PFSK-1 (cell line): ENCODE data around the gene CACNG7.

Source experiments
- POLR2AphosphoS5 ChIP-seq: IDR thresholded peaks from 2 replicates; pipeline ENCODE4 v1.6.1; 2012; ENCODE audit warnings: low read depth, mild to moderate bottlenecking, control low read depth, low read length, moderate library complexity
- REST ChIP-seq, 2 experiments: IDR thresholded peaks; 2 replicates each; pipeline versions ENCODE4 v1.6.1 to v1.8.0; 2011 to 2012; ENCODE audit warnings: low read depth in 2 of 2, low read length in 2 of 2, control low read depth in 1 of 2, inconsistent platforms in 1 of 2, mild to moderate bottlenecking in 1 of 2, moderate library complexity in 1 of 2; ENCODE audit not compliant: insufficient read depth in 1 of 2

- no peak for TF ChIP-seq POLR2AphosphoS5
- TF ChIP-seq REST (IDR thresholded peaks at IDR 0.05; ENCODE audit: insufficient read depth in 1 of 2, low read depth in 2 of 2, low read length in 2 of 2), result no peak
Observed at GRCh38 chr19:53953383-53953782, 44.3 kb downstream of the CACNG7 start.
